CD4-positive, alpha-beta memory T cell (primary cell): ENCODE data around the gene OPTN. TPM values are rescaled to one million over a fixed set of nuclear protein-coding genes. Genes with fewer than 3 reads are reported as not detected.
A peak's percentile ranks its signal among the peaks of the same experiment; 100 is the strongest.
"Not testable (repeated sequence)": the region's sequence is repeated elsewhere in the genome, so short reads cannot be mapped to it uniquely, and the experiment has no call there.

Experiments used
- CTCF ChIA-PET: fragments of 350-600 bp; sonication (Branson Sonifier 250); formaldehyde crosslinking; loops from one replicate; lab custom pipeline; 2021; ENCODE audit warnings: inconsistent platforms; ENCODE audit not compliant: partially characterized antibody; lab: Charles Lee
- POLR2A ChIA-PET: fragments of 350-600 bp; sonication (Branson Sonifier 250); formaldehyde crosslinking; loops from one replicate; lab custom pipeline; 2021; ENCODE audit not compliant: partially characterized antibody; lab: Charles Lee
- DNase-seq, 5 donors: peaks; one replicate each; pipeline versions ENCODE4 v3.0.0 to v3.0.0-alpha.2; 2020 to 2022; ENCODE audit warnings: mixed read lengths in 1 of 5
- H3K27ac ChIP-seq: one replicate; pipeline ENCODE4 v1.7.0; 2013; ENCODE audit warnings: low read depth, low read length
- H3K27me3 ChIP-seq: 2 replicates; pipeline ENCODE4 v1.7.0; 2013; ENCODE audit warnings: mild to moderate bottlenecking, low read length, moderate library complexity; ENCODE audit not compliant: insufficient read depth
- H3K36me3 ChIP-seq: 2 replicates; pipeline ENCODE4 v1.7.0; 2013; ENCODE audit warnings: mild to moderate bottlenecking, low read length, moderate library complexity; ENCODE audit not compliant: insufficient read depth
- H3K4me1 ChIP-seq: 2 replicates; pipeline ENCODE4 v1.7.0; 2013; ENCODE audit warnings: mild to moderate bottlenecking, low read length, moderate library complexity; ENCODE audit not compliant: insufficient read depth
- H3K4me3 ChIP-seq, 2 donors: one replicate each; pipeline ENCODE4 v1.7.0; 2013; ENCODE audit warnings: low read length in 2 of 2, mild to moderate bottlenecking in 1 of 2
- H3K9me3 ChIP-seq, 2 donors: one replicate each; pipeline ENCODE4 v1.7.0; 2013; ENCODE audit warnings: low read length in 2 of 2, control low read depth in 1 of 2; ENCODE audit not compliant: control insufficient read depth in 1 of 2
- H3K27ac Mint-ChIP-seq, 7 donors: one replicate each; pipeline ENCODE4 v1.8.0; 2020 to 2021; ENCODE audit warnings: mixed read lengths in 7 of 7, mild to moderate bottlenecking in 6 of 7, inconsistent platforms in 3 of 7, moderate library complexity in 3 of 7
- H3K27me3 Mint-ChIP-seq, 2 donors: one replicate each; pipeline ENCODE4 v1.8.0; 2020 to 2021; ENCODE audit warnings: mixed read lengths in 2 of 2
- H3K36me3 Mint-ChIP-seq, 2 donors: one replicate each; pipeline ENCODE4 v1.8.0; 2020 to 2021; ENCODE audit warnings: mixed read lengths in 2 of 2, inconsistent platforms in 1 of 2, mild to moderate bottlenecking in 1 of 2
- H3K4me1 Mint-ChIP-seq, 4 donors: one replicate each; pipeline ENCODE4 v1.8.0; 2020 to 2021; ENCODE audit warnings: mixed read lengths in 4 of 4, mild to moderate bottlenecking in 1 of 4
- H3K4me3 Mint-ChIP-seq, 8 donors: one replicate each; pipeline ENCODE4 v1.8.0; 2020 to 2021; ENCODE audit warnings: mixed read lengths in 8 of 8, mild to moderate bottlenecking in 7 of 8, moderate library complexity in 6 of 8, inconsistent platforms in 3 of 8
- H3K9me3 Mint-ChIP-seq, 8 donors: one replicate each; pipeline ENCODE4 v1.8.0; 2020 to 2021; ENCODE audit warnings: mixed read lengths in 8 of 8, mild to moderate bottlenecking in 5 of 8, inconsistent platforms in 3 of 8, moderate library complexity in 1 of 8
- intact Hi-C: fragments of 100-400 bp; cut with micrococcal nuclease; formaldehyde crosslinking; loops from one replicate; pipeline ENCODE4 v1.15.1; 2023
- polyA plus RNA-seq, 2 donors: library from polyadenylated mRNA; unstranded; fragments of 300-500 nt; fragmentation: Illumina TruSeq; gene quantifications; one replicate each; pipeline ENCODE4 v1.2.3, GENCODE V29; 2021
- total RNA-seq, 2 experiments: library from RNA; stranded (reverse); gene quantifications; one replicate each; pipeline ENCODE4 v1.2.3, GENCODE V29; 2021

Gene OPTN
- total and polyA plus RNA-seq, 4 experiments from 2014 or later = 40.3 to 148 (median 124) TPM

DNA sequence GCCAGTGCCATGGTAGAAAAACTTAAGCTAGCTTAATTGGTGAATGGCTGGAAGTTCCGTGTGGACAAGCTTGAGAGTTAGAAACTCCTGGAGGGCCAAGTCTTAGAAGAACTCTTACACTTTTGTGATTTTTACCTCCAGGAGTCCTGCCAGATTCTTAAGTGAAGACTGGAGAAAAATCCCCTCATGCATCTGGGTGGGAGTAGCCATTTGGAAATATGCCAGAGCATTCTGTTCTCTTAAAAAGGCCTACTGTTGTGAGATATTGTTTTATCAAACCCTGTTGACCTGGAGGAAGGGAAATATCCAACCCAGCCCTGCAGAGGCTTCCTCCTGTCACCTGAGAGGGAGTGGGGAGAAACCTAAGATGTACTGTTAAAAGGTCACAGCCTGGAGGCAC lies 43.8 kb downstream of the OPTN start:
- ChIA-PET CTCF (no interaction called here), POLR2A (no interaction called here)
- no peaks in the 10 kb centered on the region for H3K9me3 ChIP-seq
- H3K4me3 Mint-ChIP-seq = no peak overlapping the region
- H3K9me3 Mint-ChIP-seq = peaks cover 0 to 37% (median 27%) of the 10 kb centered on the region in 8 donors
- no peak overlapping the region for H3K27ac ChIP-seq
- no peaks in the 10 kb centered on the region for H3K27me3 ChIP-seq
- no peak for DNase-seq
- H3K36me3 ChIP-seq = peaks cover 22% of the 10 kb centered on the region
- intact Hi-C loops = no loop called here
- no peaks in the 10 kb centered on the region for H3K27me3 Mint-ChIP-seq
- peak overlapping the region in 1 of 7 donors; percentile 41 for H3K27ac Mint-ChIP-seq
- H3K4me1 Mint-ChIP-seq = no peaks in the 10 kb centered on the region
- H3K4me3 ChIP-seq = no peak overlapping the region
- H3K36me3 Mint-ChIP-seq = peaks cover 47 to 53% of the 10 kb centered on the region in 2 donors
- H3K4me1 ChIP-seq = no peaks in the 10 kb centered on the region

GRCh38 chr10:13144814-13145213 lies 44.9 kb downstream of the OPTN start:
- DNase-seq = no peak
- no peaks in the 10 kb centered on the region for H3K27me3 Mint-ChIP-seq
- CTCF ChIA-PET = no interaction called here
- H3K27ac Mint-ChIP-seq = peak overlapping the region in 1 of 7 donors; percentile 83
- H3K4me3 Mint-ChIP-seq = no peak overlapping the region
- no peak overlapping the region for H3K27ac ChIP-seq
- H3K9me3 Mint-ChIP-seq = peaks cover 2 to 41% (median 33%) of the 10 kb centered on the region in 8 donors
- POLR2A ChIA-PET = no interaction called here
- H3K4me1 ChIP-seq = no peaks in the 10 kb centered on the region
- intact Hi-C loops = no loop called here
- no peak overlapping the region for H3K4me3 ChIP-seq
- H3K4me1 Mint-ChIP-seq = no peaks in the 10 kb centered on the region
- H3K9me3 ChIP-seq = no peaks in the 10 kb centered on the region
- peaks cover 40 to 45% of the 10 kb centered on the region in 2 donors for H3K36me3 Mint-ChIP-seq
- H3K27me3 ChIP-seq = no peaks in the 10 kb centered on the region
- peaks cover 18% of the 10 kb centered on the region for H3K36me3 ChIP-seq

DNA sequence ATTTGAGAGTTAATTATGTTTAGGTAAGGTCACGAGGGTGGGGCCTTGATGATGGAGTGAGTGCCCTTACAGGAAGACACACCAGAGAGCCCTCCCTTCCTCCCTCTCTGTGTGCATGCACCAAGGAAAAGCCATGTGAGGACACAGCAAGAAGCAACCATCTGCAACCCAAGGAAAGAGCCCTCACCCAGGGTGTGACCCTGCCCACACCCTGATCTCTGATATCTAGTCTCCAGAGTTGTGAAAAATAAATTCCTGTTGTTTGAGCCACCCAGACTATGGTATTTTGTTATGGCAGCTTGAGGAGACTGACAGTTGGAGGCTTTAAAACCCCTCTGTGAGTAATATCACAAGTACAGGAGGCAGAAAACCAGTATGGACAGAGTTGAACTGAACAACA lies 46.4 kb downstream of the OPTN start:
- ChIA-PET POLR2A (no interaction called here), CTCF (interaction anchor here (0.8 kb wide), 1 partner anchor 343 kb away, joined by 3 read pairs; no protein-coding TSS in a partner anchor)
- H3K4me3 Mint-ChIP-seq = peak overlapping the region in 1 of 8 donors; percentile 31
- Histone ChIP-seq H3K27me3 (no peaks in the 10 kb centered on the region), H3K4me3 (no peak overlapping the region), H3K4me1 (no peaks in the 10 kb centered on the region), H3K9me3 (no peaks in the 10 kb centered on the region), H3K36me3 (peaks cover 2% of the 10 kb centered on the region), H3K27ac (no peak overlapping the region)
- peaks cover 25 to 36% of the 10 kb centered on the region in 2 donors for H3K36me3 Mint-ChIP-seq
- peaks cover 5 to 50% (median 38%) of the 10 kb centered on the region in 8 donors for H3K9me3 Mint-ChIP-seq
- H3K27ac Mint-ChIP-seq = no peak overlapping the region
- H3K27me3 Mint-ChIP-seq = no peaks in the 10 kb centered on the region
- DNase-seq = no peak
- intact Hi-C loops = no loop called here
- H3K4me1 Mint-ChIP-seq = no peaks in the 10 kb centered on the region

GRCh38 chr10:13147161-13147560 lies 47.2 kb downstream of the OPTN start:
- no peak overlapping the region for H3K27ac ChIP-seq
- H3K4me3 ChIP-seq = no peak overlapping the region
- H3K36me3 ChIP-seq = no peaks in the 10 kb centered on the region
- POLR2A ChIA-PET = interaction anchor here (0.9 kb wide), 1 partner anchor 12 kb away, joined by 4 read pairs; no protein-coding TSS in a partner anchor
- H3K9me3 Mint-ChIP-seq = peaks cover 5 to 50% (median 38%) of the 10 kb centered on the region in 8 donors
- peaks cover 20 to 35% of the 10 kb centered on the region in 2 donors for H3K36me3 Mint-ChIP-seq
- H3K4me1 ChIP-seq = no peaks in the 10 kb centered on the region
- no peak for DNase-seq
- H3K27me3 ChIP-seq = no peaks in the 10 kb centered on the region
- CTCF ChIA-PET = no interaction called here
- H3K27me3 Mint-ChIP-seq = no peaks in the 10 kb centered on the region
- no peak overlapping the region for H3K4me3 Mint-ChIP-seq
- no peak overlapping the region for H3K27ac Mint-ChIP-seq
- H3K4me1 Mint-ChIP-seq = no peaks in the 10 kb centered on the region
- intact Hi-C loops = no loop called here
- H3K9me3 ChIP-seq = no peaks in the 10 kb centered on the region

DNA sequence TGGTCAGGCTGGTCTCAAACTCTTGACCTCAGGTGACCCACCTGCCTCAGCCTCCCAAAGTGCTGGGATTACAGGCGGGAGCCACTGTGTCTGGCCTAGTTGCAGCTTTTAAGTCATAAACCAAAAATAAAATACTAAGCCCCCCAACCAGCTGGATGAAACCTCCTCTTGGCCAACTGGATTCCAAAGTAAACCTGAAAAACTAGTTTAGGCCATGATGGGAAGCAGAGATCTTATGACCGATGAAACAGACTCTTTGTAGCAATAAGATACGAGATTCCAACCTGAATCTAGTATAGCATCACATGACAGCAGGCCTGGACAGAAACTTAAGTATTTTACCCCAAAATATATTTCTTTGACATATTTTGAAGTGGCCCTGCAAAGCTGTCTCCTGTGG lies 52.3 kb downstream of the OPTN start:
- peaks cover 2 to 28% (median 20%) of the 10 kb centered on the region in 8 donors for H3K9me3 Mint-ChIP-seq
- ChIA-PET POLR2A (no interaction called here), CTCF (interaction anchor here (1.2 to 2.0 kb wide), 3 partner anchors 9 to 19 kb away, joined by 3 to 5 read pairs (median 3); partner anchors contain the start of gene MCM10)
- H3K4me3 ChIP-seq = no peak overlapping the region
- H3K36me3 ChIP-seq = no peaks in the 10 kb centered on the region
- peaks cover 0 to 5% (median under 1%) of the 10 kb centered on the region in 4 donors for H3K4me1 Mint-ChIP-seq
- no peak overlapping the region for H3K27ac ChIP-seq
- H3K27ac Mint-ChIP-seq = no peak overlapping the region
- H3K27me3 ChIP-seq = no peaks in the 10 kb centered on the region
- H3K36me3 Mint-ChIP-seq = peaks cover 0 to 18% of the 10 kb centered on the region in 2 donors
- no peaks in the 10 kb centered on the region for H3K4me1 ChIP-seq
- intact Hi-C loops = no loop called here
- no peak for DNase-seq
- no peaks in the 10 kb centered on the region for H3K9me3 ChIP-seq
- H3K4me3 Mint-ChIP-seq = no peak overlapping the region
- no peaks in the 10 kb centered on the region for H3K27me3 Mint-ChIP-seq

GRCh38 chr10:13155860-13156259 lies 55.9 kb downstream of the OPTN start:
- H3K4me1 ChIP-seq, H3K27ac Mint-ChIP-seq, DNase-seq, CTCF ChIA-PET, H3K4me3 ChIP-seq, POLR2A ChIA-PET, H3K9me3 Mint-ChIP-seq, H3K27me3 ChIP-seq, H3K36me3 ChIP-seq, H3K4me3 Mint-ChIP-seq, H3K9me3 ChIP-seq, H3K27me3 Mint-ChIP-seq, intact Hi-C loops, H3K27ac ChIP-seq: not testable (repeated sequence)
- Mint-ChIP-seq H3K4me1 (peaks cover 4 to 11% (median 5%) of the 10 kb centered on the region in 4 donors), H3K36me3 (peaks cover 0 to 17% of the 10 kb centered on the region in 2 donors)

DNA sequence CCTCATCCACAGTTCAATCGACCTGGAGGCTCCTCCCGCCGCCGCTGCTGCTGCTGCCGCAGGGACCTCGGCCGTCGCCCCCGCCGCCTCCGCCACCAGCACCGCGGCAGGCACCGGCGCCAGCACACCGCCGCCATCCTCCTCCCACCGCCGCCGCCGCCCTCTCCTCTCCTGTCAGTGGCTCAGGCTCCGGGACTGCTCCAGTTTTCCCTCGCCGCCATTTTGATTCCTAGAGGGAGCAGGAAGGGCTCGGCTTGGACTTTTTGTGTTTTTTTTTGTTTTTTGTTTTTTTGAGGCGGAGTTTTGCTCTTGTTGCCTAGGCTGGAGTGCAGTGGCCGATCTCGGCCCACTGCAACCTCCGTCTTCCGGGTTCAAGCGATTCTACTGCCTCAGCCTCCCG lies 58.4 kb downstream of the OPTN start:
- H3K9me3 Mint-ChIP-seq = peaks cover 0 to 5% (median 3%) of the 10 kb centered on the region in 8 donors
- peak overlapping the region; percentile 53 to 78 (median 68) for H3K4me3 Mint-ChIP-seq
- H3K4me1 Mint-ChIP-seq = peaks cover 15 to 25% (median 17%) of the 10 kb centered on the region in 4 donors
- intact Hi-C loops = no loop called here
- Histone ChIP-seq H3K9me3 (no peaks in the 10 kb centered on the region), H3K27me3 (no peaks in the 10 kb centered on the region), H3K36me3 (no peaks in the 10 kb centered on the region), H3K4me1 (peaks cover 15% of the 10 kb centered on the region), H3K27ac (no peak overlapping the region), H3K4me3 (peak overlapping the region in 1 of 2 donors; percentile 14)
- POLR2A ChIA-PET = interaction anchor here (1.0 to 1.3 kb wide), 2 partner anchors 11 to 143 kb away, joined by 4 read pairs; no protein-coding TSS in a partner anchor
- CTCF ChIA-PET = no interaction called here
- H3K27me3 Mint-ChIP-seq = no peaks in the 10 kb centered on the region
- peak in 2 of 5 donors; percentile 8 to 17 for DNase-seq
- peaks cover 0 to 5% of the 10 kb centered on the region in 2 donors for H3K36me3 Mint-ChIP-seq
- peak overlapping the region; percentile 17 to 86 (median 64) for H3K27ac Mint-ChIP-seq
